ENCODE data around the gene TMEM198. TPM values are rescaled to one million over a fixed set of nuclear protein-coding genes. Genes with fewer than 3 reads are reported as not detected.

TMEM198 gene
- total RNA-seq, 4 donors from 2014 or later: 1.9 to 6.2 (median 2.9) TPM

DNA sequence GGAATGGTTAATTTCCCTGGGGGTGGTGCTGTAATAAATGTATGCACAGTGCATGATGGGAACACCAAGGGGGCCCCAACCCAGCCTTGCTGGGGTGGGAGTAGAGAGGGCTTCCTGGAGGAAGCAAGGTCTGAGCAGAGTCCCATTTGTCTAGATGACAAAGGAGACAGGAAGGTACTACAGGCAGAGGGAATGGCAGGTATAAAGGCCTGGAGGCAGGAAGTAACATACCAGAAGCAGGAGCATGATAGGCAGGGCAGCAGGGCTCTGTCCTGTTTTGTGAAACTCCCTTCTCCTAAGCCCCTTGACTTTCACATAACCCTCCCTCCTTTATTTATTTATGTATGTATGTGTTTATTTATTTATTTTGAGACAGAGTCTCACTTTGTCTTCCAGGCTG, 41.2 kb upstream of the TMEM198 start:
- ATAC-seq (ENCODE audit: low FRiP score) (no peak), DNase-seq (ENCODE audit: low spot score) (no peak)
- TF ChIP-seq, protein P1, sequence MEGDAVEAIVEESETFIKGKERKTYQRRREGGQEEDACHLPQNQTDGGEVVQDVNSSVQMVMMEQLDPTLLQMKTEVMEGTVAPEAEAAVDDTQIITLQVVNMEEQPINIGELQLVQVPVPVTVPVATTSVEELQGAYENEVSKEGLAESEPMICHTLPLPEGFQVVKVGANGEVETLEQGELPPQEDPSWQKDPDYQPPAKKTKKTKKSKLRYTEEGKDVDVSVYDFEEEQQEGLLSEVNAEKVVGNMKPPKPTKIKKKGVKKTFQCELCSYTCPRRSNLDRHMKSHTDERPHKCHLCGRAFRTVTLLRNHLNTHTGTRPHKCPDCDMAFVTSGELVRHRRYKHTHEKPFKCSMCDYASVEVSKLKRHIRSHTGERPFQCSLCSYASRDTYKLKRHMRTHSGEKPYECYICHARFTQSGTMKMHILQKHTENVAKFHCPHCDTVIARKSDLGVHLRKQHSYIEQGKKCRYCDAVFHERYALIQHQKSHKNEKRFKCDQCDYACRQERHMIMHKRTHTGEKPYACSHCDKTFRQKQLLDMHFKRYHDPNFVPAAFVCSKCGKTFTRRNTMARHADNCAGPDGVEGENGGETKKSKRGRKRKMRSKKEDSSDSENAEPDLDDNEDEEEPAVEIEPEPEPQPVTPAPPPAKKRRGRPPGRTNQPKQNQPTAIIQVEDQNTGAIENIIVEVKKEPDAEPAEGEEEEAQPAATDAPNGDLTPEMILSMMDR (IDR thresholded peaks at IDR 0.05): no peak

DNA sequence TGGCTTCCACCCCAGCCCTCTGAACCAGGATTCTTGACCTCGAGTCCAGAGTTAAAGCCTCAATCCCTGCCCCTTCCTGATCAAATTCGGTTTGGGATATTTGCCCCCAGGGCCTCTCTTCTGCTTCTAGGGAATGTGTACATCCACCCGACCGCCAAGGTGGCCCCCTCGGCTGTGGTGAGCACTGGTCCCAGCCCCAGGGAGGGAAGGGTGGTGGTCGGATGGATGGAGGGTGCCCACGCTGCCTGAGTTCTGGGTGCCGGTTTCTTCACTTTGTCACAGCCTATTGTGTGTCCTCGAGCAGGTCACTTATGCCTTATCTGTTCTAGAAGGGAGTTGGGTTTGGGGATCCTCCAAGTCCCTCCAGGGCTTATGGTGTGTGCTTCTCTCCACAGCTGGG, 38.2 kb upstream of the TMEM198 start:
- DNase-seq (ENCODE audit: low spot score) (no peak), ATAC-seq (ENCODE audit: low FRiP score) (no peak)
- TF ChIP-seq, protein P1 (IDR thresholded peaks at IDR 0.05): no peak

DNA sequence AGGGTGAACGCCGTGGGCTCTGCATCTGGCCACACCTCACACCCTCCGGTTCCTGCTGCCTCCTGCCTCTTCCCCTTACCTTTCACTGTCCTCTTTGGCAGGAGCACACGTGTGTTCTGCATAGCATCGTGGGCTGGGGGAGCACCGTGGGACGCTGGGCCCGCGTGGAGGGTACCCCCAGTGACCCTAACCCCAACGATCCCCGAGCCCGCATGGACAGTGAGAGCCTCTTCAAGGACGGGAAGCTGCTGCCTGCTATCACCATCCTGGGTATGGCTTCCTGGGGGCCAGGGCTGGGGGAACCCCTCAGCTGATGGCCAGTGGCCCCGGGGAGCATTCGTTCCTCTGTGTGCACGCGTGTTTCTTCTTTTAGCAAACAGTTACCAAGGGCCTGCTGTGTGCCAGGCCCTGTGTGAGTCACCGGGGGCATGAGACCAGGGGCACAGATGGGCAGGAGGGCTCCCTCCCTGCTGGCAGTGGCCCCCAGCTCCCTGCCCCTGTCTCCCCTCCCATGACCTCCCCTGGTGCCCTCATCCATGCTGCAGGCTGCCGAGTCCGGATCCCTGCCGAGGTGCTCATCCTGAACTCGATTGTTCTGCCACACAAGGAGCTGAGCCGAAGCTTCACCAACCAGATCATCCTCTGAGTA, 37.6 kb upstream of the TMEM198 start:
- ATAC-seq (ENCODE audit: low FRiP score) (no peak), DNase-seq (ENCODE audit: low spot score) (no peak)
- TF ChIP-seq, protein P1 (IDR thresholded peaks at IDR 0.05): no peak

DNA sequence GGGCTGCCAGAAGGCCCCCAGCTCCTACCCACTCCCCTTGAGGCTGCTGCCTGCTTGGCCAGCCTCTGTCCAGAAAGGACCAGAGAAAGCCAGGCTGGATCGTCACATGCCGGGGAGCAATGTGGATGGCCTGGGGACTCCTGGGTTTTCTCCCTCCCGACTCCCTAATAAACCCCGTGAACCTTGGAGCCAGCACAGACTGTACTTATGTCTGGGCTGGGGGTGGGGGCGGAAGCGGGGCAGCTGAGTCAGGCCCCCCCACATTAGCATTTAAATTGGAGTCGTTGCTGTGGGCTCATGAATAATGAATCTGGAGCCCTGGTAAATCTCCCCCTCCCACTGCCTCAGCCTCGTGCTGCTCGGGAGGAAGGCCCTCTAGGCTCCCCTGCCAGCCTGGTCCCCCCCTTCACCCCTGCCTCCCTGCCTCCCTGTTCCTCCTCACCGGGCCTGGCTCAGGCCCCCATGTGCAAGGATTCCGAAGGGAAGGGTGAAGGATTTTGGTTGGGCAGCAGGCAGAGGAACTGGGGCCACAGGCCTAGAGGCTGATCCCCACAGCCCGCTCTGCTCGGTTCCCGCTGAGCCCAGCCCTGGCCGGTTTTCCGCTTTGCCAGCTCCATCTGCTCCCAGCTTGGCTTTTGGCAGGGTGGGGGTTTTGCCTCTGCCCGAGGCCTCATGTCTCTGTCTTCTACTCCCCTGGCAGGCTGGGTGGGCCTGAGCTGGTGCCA, 36.9 kb upstream of the TMEM198 start:
- TF ChIP-seq, protein P1 (IDR thresholded peaks at IDR 0.05): no peak
- ATAC-seq (ENCODE audit: low FRiP score) (no peak), DNase-seq (ENCODE audit: low spot score) (no peak)

DNA sequence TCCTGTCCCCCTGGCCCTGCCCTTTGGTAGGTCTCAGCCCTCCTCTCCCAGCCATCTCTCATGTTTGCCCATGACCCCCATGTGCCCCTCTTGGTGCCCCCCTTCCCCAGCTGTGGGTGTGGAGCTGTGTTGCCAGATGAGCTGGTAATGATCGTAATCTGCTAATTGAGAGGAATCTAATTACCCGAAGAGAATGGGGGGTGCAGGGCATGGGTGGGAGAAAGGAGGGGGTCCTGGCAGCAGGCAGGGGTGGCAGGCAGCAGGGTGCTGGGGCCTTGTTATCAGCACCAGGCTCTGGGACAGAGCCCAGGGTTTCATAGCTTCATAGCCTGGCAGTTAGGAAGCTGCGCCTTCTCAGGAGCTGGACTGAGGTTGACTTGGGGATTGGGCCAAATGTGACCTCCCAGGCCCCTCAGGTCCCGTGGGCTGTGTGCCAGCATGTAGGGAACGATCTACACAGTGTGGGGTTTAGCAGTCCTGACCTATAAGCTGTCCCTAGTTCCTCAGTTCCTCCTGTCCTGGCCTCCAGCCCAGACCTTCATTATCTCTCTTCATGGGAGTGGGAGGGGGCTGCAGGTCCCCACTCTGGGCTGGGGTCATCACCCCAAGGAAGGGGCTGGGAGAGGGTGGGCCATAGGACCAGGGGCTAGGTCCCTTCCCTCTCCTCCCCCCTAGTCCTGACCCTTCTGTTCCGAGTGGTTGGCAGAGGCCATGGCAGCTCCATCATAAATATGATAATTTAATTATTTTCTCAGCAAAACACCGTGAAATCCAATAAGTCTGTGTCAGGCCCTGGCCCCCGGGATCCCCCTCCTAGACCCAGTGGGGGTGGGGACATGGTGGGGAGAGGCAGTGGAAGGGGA, 36.0 kb upstream of the TMEM198 start:
- no peak for DNase-seq (ENCODE audit: low spot score)
- TF ChIP-seq, protein P1 (IDR thresholded peaks at IDR 0.05): no peak
- no peak for ATAC-seq (ENCODE audit: low FRiP score)

DNA sequence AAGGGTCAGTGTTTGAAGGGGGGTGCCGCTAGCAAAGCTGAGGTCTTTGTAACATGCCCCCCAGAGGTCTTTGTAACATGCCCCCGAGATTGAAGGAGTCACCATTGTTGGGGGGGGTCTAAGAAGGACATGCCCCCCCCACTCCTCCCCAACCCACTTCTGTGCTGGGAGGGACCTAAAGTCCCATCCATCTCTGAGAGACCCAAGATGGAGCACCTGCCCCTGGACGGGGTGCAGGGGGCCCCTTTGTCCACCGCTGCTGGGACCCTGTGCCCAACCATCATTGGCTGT, 35.4 kb upstream of the TMEM198 start:
- no peak for DNase-seq (ENCODE audit: low spot score)
- ATAC-seq (ENCODE audit: low FRiP score): no peak
- TF ChIP-seq, protein P1 (IDR thresholded peaks at IDR 0.05): no peak
